ENCODE data around the gene PYCR2. TPM values are rescaled to one million over a fixed set of nuclear protein-coding genes. Genes with fewer than 3 reads are reported as not detected.
A peak's percentile ranks its signal among the peaks of the same experiment; 100 is the strongest.
"Not testable (repeated sequence)": the region's sequence is repeated elsewhere in the genome, so short reads cannot be mapped to it uniquely, and the experiment has no call there.

The PYCR2 gene
- total RNA-seq, 1 donor: 15.1 TPM

DNA sequence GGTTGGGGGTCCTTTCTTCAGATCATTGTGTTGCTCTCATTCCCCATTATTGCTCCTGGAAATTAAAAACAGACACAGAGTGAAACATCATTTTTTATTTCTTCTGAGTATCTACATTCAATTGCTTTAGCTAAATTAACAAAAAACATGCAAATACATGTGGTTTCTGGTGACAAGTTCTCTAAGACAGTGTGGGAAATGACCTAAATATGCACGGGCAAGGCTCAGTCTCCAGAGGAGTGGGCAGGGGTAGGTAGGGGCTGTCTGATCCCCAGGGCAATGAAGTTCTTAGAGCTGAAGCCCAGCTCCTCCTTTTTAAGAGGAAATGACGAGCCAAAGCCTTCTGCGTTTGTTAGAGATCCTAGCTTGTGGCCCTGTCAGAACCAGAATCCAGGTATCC is 12.5 kb upstream of the PYCR2 start:
- Histone ChIP-seq H3K4me3 (ENCODE audit: low read length) (no peak overlapping the region), H3K4me1 (ENCODE audit: insufficient read depth, low read length) (no peaks in the 10 kb centered on the region), H3K9me3 (ENCODE audit: low read depth, low read length) (no peaks in the 10 kb centered on the region), H3K27me3 (ENCODE audit: insufficient read depth, low read length) (no peaks in the 10 kb centered on the region)

DNA sequence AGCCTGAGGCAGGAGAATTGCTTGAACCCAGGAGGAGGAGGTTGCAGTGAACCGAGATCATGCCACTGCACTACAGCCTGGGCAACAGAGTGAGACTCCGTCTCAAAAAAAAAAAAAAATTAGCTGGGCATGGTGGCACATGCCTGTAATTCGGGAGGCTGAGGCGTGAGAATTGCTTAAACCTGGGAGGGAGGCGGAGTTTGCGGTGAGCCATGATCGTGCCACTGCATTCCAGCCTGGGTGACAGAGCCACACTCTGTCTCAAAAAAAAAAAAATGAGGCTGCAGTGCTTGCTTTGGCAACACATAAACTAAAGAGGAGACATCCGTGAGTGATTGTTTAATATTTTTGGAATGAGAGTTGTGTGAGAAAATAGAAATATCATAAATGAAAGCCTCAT is 12.0 kb upstream of the PYCR2 start:
- H3K4me1 ChIP-seq (ENCODE audit: insufficient read depth, low read length): not testable (repeated sequence)

DNA sequence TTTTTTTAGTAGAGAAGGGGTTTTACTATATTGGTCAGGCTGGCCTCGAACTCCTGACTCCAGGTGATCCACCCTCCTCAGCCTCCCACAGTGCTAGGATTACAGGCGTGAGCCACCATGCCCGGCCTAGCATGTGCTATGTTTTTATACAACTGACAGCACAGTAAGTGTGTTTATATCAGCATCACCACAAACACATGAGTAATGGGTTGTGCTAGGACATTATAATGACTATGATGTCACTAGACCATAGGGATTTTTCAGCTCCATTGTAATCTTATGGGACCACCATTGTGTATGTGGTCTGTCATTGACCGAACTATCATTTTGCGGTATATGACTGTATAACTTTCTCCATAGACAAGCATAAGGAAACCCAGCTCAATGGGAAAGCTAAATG is 10.7 kb upstream of the PYCR2 start:
- no peaks in the 10 kb centered on the region for H3K4me1 ChIP-seq (ENCODE audit: insufficient read depth, low read length)
- no peaks in the 10 kb centered on the region for H3K27me3 ChIP-seq (ENCODE audit: insufficient read depth, low read length)
- H3K4me3 ChIP-seq (ENCODE audit: low read length): no peak overlapping the region
- H3K9me3 ChIP-seq (ENCODE audit: low read depth, low read length): no peaks in the 10 kb centered on the region

More for the DNA sequence above, 12.0 kb upstream of the PYCR2 start:
- H3K9me3 ChIP-seq (ENCODE audit: low read depth, low read length); H3K4me3 ChIP-seq (ENCODE audit: low read length); H3K27me3 ChIP-seq (ENCODE audit: insufficient read depth, low read length): not testable (repeated sequence)

DNA sequence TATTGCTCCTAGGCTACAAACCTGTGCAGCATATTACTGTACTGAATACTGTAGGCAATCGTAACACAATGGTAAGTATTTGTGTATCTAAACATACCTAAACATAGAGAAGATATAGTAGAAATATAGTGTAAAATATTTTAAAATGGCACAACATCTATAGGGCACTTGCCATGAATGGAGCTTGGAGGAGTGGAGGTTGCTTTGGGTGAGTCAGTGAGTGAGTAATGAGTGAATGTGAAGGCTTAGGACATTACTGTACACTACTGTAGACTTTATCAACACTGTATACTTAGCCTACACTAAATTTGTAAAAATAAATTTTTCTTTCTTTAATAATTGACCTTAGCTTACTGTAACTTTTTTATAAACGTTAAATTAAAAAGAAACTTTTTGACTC is 9.0 kb upstream of the PYCR2 start:
- H3K4me3 ChIP-seq (ENCODE audit: low read length): no peak overlapping the region
- no peaks in the 10 kb centered on the region for H3K4me1 ChIP-seq (ENCODE audit: insufficient read depth, low read length)
- no peaks in the 10 kb centered on the region for H3K9me3 ChIP-seq (ENCODE audit: low read depth, low read length)
- no peaks in the 10 kb centered on the region for H3K27me3 ChIP-seq (ENCODE audit: insufficient read depth, low read length)

- Histone ChIP-seq H3K27me3 (ENCODE audit: insufficient read depth, low read length) (no peaks in the 10 kb centered on the region), H3K9me3 (ENCODE audit: low read depth, low read length) (no peaks in the 10 kb centered on the region), H3K4me1 (ENCODE audit: insufficient read depth, low read length) (peaks cover 3% of the 10 kb centered on the region), H3K4me3 (ENCODE audit: low read length) (no peak overlapping the region)
Observed at GRCh38 chr1:225931270-225932136, 7.5 kb upstream of the PYCR2 start.

- Histone ChIP-seq H3K27me3 (ENCODE audit: insufficient read depth, low read length) (no peaks in the 10 kb centered on the region), H3K4me3 (ENCODE audit: low read length) (no peak overlapping the region), H3K4me1 (ENCODE audit: insufficient read depth, low read length) (peaks cover 6% of the 10 kb centered on the region), H3K9me3 (ENCODE audit: low read depth, low read length) (no peaks in the 10 kb centered on the region)
Observed at GRCh38 chr1:225930566-225930965, 6.5 kb upstream of the PYCR2 start.

GRCh38 chr1:225929462-225929861 is 5.4 kb upstream of the PYCR2 start:
- H3K4me3 ChIP-seq (ENCODE audit: low read length); H3K9me3 ChIP-seq (ENCODE audit: low read depth, low read length); H3K27me3 ChIP-seq (ENCODE audit: insufficient read depth, low read length): not testable (repeated sequence)
- H3K4me1 ChIP-seq (ENCODE audit: insufficient read depth, low read length): peaks cover 13% of the 10 kb centered on the region

DNA sequence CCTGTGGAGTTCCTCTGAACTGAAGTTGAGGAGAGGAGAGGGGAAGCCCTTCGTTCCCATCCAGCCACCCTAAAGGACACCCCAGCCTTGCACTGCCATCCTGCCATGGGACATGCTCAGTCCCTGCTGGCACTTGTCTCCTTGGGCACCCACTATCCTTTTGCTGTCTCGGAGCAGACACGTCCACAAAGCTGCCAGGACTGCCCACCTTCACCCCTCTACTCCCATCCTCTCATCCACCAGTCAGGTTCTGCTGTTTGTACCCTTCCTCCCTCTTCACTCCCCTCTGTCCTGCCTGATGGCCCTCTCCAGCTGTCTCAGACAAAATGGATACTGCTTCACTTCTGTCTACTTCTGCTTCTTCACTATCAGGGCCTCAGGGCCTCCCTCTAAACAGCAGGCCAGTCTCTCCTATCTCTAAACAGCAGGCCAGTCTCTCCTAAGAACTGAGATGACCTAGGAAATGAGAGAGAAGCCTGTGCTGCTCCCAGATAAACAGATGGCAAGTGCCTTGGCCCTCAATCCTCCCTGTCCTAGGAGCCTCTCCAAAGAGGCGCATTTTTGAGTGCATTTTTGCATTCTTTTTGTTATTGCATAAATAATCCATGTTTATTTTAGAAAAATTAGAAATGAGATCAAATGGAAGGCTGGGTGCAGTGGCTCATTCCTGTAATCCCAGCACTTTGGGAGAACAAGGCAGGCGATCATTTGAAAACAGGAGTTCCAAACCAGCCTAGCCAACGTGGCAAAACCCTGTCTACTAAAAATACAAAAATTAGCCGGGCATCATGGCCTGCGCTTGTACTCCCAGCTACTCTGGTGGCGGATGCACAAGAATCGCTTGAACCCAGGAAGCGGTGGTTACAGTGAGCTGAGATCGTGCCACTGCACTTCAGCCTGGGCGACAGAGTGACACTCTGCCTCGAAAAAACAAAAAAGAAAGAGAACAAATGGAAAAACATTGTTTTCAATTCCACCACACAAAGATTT is 4.4 kb upstream of the PYCR2 start:
- H3K27me3 ChIP-seq (ENCODE audit: insufficient read depth, low read length): no peaks in the 10 kb centered on the region
- H3K4me1 ChIP-seq (ENCODE audit: insufficient read depth, low read length): peaks cover 16% of the 10 kb centered on the region
- no peak overlapping the region for H3K4me3 ChIP-seq (ENCODE audit: low read length)
- no peaks in the 10 kb centered on the region for H3K9me3 ChIP-seq (ENCODE audit: low read depth, low read length)

DNA sequence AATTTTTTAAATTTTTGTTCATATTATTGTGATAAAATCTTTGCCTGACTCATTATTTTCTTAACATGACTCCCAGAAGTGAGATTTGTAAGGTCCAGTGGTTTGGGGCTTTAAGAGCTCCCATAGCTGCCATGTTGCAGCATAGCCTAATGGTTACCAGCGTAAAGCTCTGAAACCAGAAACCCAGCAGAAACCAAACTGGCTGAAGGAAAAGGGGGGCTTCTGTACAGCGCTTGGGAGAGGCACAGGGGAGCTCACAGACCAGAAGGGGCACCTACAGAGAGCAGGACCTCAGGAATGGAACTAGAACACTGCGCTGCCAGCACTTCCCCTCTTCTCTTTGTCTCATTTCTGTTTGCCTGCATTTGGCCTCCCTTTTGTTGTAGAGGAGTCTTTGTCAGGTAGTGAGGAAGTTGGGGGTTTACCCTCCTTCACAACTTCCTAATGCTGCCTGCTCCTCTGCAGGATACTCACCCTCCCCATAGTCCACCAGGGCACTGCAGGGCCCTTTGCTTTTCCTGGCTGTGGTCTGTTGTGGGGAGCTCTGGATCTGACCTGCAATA is 2.6 kb upstream of the PYCR2 start:
- H3K4me1 ChIP-seq (ENCODE audit: insufficient read depth, low read length): peaks cover 28% of the 10 kb centered on the region
- no peak overlapping the region for H3K4me3 ChIP-seq (ENCODE audit: low read length)
- H3K9me3 ChIP-seq (ENCODE audit: low read depth, low read length): no peaks in the 10 kb centered on the region
- no peaks in the 10 kb centered on the region for H3K27me3 ChIP-seq (ENCODE audit: insufficient read depth, low read length)

DNA sequence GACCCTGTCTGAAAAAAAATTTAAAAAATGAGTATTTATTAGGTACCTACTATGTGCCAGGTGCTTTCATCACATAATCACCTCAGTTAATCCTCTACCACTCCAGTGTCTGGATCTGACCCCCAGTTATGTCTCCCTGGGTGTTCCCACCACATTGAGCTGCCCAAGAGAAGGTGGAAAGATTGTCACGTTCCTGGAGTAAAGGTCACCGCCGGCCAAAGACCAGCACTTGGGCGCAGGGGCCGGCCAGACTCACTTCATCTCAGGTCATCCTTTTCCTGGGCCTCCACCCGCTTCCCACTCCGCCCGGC is 714 bp downstream of the PYCR2 start:
- no peaks in the 10 kb centered on the region for H3K9me3 ChIP-seq (ENCODE audit: low read depth, low read length)
- H3K4me3 ChIP-seq (ENCODE audit: low read length): peak overlapping the region; percentile 95
- no peaks in the 10 kb centered on the region for H3K27me3 ChIP-seq (ENCODE audit: insufficient read depth, low read length)
- peaks cover 28% of the 10 kb centered on the region for H3K4me1 ChIP-seq (ENCODE audit: insufficient read depth, low read length)

- H3K4me1 ChIP-seq (ENCODE audit: insufficient read depth, low read length): peaks cover 28% of the 10 kb centered on the region
- no peaks in the 10 kb centered on the region for H3K9me3 ChIP-seq (ENCODE audit: low read depth, low read length)
- H3K27me3 ChIP-seq (ENCODE audit: insufficient read depth, low read length): no peaks in the 10 kb centered on the region
- no peak overlapping the region for H3K4me3 ChIP-seq (ENCODE audit: low read length)
Observed at GRCh38 chr1:225921734-225922709, 2.0 kb downstream of the PYCR2 start.

DNA sequence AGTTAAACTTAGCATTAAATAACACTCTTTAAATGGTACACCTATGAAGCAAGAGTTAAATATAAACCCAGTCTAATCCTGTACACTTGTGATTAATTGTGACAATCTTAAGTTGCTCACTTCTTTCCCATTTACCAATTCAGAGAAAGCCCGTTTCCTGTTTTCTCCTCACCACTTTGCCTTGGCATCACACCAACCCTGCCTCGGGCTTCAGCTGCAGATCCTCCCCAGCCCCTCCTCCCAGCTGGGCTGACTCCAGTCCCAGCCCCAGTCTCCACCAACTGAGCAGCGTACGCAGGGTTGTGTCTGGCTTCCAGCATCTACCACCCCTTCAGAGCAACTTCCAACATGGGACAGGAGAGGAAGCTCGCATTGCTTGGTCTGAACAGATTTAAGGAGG is 4.1 kb downstream of the PYCR2 start:
- H3K9me3 ChIP-seq (ENCODE audit: low read depth, low read length): no peaks in the 10 kb centered on the region
- no peaks in the 10 kb centered on the region for H3K27me3 ChIP-seq (ENCODE audit: insufficient read depth, low read length)
- no peak overlapping the region for H3K4me3 ChIP-seq (ENCODE audit: low read length)
- H3K4me1 ChIP-seq (ENCODE audit: insufficient read depth, low read length): peaks cover 19% of the 10 kb centered on the region

DNA sequence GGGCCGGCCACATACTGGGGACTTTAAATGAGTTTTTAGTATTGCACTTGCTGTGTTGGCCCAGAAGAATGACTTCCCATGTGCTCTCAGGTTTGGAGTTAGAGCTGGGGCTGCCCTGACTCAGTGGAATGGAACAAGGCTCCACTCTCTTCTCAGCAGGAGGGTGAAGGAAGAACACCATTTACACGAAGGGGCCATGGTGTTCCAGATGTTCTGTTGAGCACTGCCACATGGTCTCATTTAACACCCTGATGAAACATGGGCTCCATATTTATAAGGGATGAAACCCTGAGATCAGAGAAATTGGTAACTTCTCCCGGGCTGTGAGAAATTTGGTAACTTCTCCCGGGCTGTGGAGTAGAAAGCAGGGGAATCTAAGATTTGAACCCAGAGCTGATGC is 5.8 kb downstream of the PYCR2 start:
- no peaks in the 10 kb centered on the region for H3K9me3 ChIP-seq (ENCODE audit: low read depth, low read length)
- H3K4me3 ChIP-seq (ENCODE audit: low read length): no peak overlapping the region
- H3K4me1 ChIP-seq (ENCODE audit: insufficient read depth, low read length): peaks cover 10% of the 10 kb centered on the region
- no peaks in the 10 kb centered on the region for H3K27me3 ChIP-seq (ENCODE audit: insufficient read depth, low read length)

DNA sequence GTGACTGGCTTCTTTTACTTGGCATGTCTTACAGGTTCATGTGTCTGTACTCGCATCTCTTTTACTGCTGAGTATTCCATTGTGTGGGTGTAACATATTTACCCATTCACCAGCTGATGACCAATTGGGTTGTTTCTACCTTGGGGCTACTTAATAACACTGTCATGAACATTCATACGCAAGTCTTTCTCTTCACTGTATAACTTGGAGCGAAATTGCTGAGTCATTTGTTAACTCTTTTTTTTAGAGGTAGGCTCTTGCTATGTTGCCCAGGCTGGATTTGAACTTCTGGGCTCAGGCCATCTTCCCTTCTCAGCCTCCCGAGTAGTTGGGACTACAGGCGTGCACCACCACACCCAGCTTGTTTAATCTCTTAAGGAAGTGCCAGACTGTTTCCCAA is 6.5 kb downstream of the PYCR2 start:
- Histone ChIP-seq H3K9me3 (ENCODE audit: low read depth, low read length) (no peaks in the 10 kb centered on the region), H3K4me3 (ENCODE audit: low read length) (no peak overlapping the region), H3K4me1 (ENCODE audit: insufficient read depth, low read length) (peaks cover 2% of the 10 kb centered on the region), H3K27me3 (ENCODE audit: insufficient read depth, low read length) (no peaks in the 10 kb centered on the region)

All from mononuclear cell (primary cell).